K562 (cell line): Measurements from ENCODE around the gene GARNL3. TPM values are rescaled to one million over a fixed set of nuclear protein-coding genes. Genes with fewer than 3 reads are reported as not detected.
A peak's percentile ranks its signal among the peaks of the same experiment; 100 is the strongest.

Experiments used
- FOXK2 ChIP-seq, 2 experiments: fragments of 450-650 bp; IDR thresholded peaks in 1 of 2; conservative IDR thresholded peaks in 1 of 2; 2 replicates each; pipeline ENCODE4 v1.6.1; 2016; ENCODE audit warnings: low read depth in 2 of 2, mild to moderate bottlenecking in 1 of 2
- MITF ChIP-seq: IDR thresholded peaks from 2 replicates; pipeline ENCODE4 v1.6.1; 2014; ENCODE audit warnings: antibody characterized with exemption
- MTA3 ChIP-seq: fragments of 450-650 bp; formaldehyde crosslinking; IDR thresholded peaks from 2 replicates; pipeline ENCODE4 v1.6.1; 2017; ENCODE audit warnings: mild to moderate bottlenecking, borderline replicate concordance
- PML ChIP-seq: IDR thresholded peaks from 2 replicates; pipeline ENCODE4 v1.6.1; 2012; ENCODE audit warnings: low read length, inconsistent platforms
- POLR2AphosphoS5 ChIP-seq: IDR thresholded peaks from 2 replicates; pipeline ENCODE4 v1.6.1; 2011; ENCODE audit warnings: mild to moderate bottlenecking, low read depth, low read length, moderate library complexity; ENCODE audit not compliant: control insufficient read depth, insufficient read depth
- POLR2B ChIP-seq: fragments of 450-650 bp; IDR thresholded peaks from 2 replicates; pipeline ENCODE4 v1.6.1; 2018; ENCODE audit warnings: low read depth; ENCODE audit not compliant: partially characterized antibody
- PRDM10 ChIP-seq: fragments of 450-650 bp; IDR thresholded peaks from 2 replicates; pipeline ENCODE4 v1.6.1; 2018; ENCODE audit not compliant: partially characterized antibody
- SETDB1 ChIP-seq: IDR thresholded peaks from one replicate; pipeline ENCODE4 v1.6.1; 2012; ENCODE audit warnings: low read length, control low read depth, inconsistent platforms
- TBP ChIP-seq: optimal IDR thresholded peaks from 2 replicates; pipeline ENCODE3; 2011; ENCODE audit warnings: low read depth, low read length, improper control_type of control experiment
- YY1 ChIP-seq, 3 experiments: IDR thresholded peaks; 2 replicates each; pipeline ENCODE4 v1.6.1; 2011; ENCODE audit warnings: low read length in 2 of 3, mild to moderate bottlenecking in 2 of 3, moderate library complexity in 2 of 3, borderline replicate concordance in 1 of 3, control low read depth in 1 of 3, low read depth in 1 of 3; ENCODE audit not compliant: insufficient read depth in 3 of 3, insufficient replicate concordance in 2 of 3, control insufficient read depth in 1 of 3, insufficient read length in 1 of 3; ENCODE audit errors: extremely low read depth in 1 of 3
- ZNF407 ChIP-seq: fragments of 450-650 bp; IDR thresholded peaks from 2 replicates; pipeline ENCODE4 v1.6.1; 2016; ENCODE audit warnings: low read depth
- polyA plus RNA-seq, 8 experiments: library from polyadenylated mRNA; depleted of rRNA in 4 of 8; stranded (reverse) in 5 of 8; unstranded in 3 of 8; fragments of >200 nt; fragmentation: Nextera tagmentation in 2 of 8; fragmentation: Illumina TruSeq in 1 of 8; extraction: Ambion mirVana in 2 of 8; extraction: Trizol in 1 of 8; gene quantifications; 2 replicates each; pipeline versions ENCODE4 v1.2.1 to v1.2.3, GENCODE V29; 2011 to 2014; ENCODE audit warnings: inconsistent platforms in 1 of 8, missing spikeins in 1 of 8
- total RNA-seq, 7 experiments: library from RNA; depleted of rRNA in 6 of 7; stranded (reverse); fragments of >200 nt in 6 of 7; fragmentation: Illumina TruSeq in 2 of 7; extraction: Trizol in 2 of 7; gene quantifications; 2 replicates each; pipeline versions ENCODE4 v1.2.1 to v1.2.3, GENCODE V29; 2011 to 2021; ENCODE audit warnings: low replicate concordance in 1 of 7

GARNL3 gene
- total and polyA plus RNA-seq, 9 of the 15 experiments (the other 6 are each of a cell fraction or from before 2014, with no cell fraction given), result 0.35 to 2.7 (median 1.6) TPM

GRCh38 chr9:127244609-127245601 lies 19.7 kb upstream of the GARNL3 start (continued):
- TF ChIP-seq FOXK2 (conservative IDR thresholded peaks at IDR 0.05 in 1 of 2, IDR thresholded peaks at IDR 0.05 in 1 of 2; ENCODE audit: low read depth in 2 of 2) (0 out of 4 replicates have a peak, but pooled peaks of 1 of the 2 experiments have one; percentile 35), SETDB1 (no peak), PRDM10 (peak; percentile 98), YY1 (IDR thresholded peaks at IDR 0.05; ENCODE audit: borderline replicate concordance in 1 of 3, control insufficient read depth in 1 of 3, extremely low read depth in 1 of 3, insufficient read depth in 3 of 3, insufficient read length in 1 of 3, insufficient replicate concordance in 2 of 3, low read depth in 1 of 3, low read length in 2 of 3) (peak in 1 of 3 experiments; percentile 21), PML (0 out of 2 replicates have a peak, but pooled peaks have one; percentile 27), TBP (peak; percentile 81), MITF (no peak), ZNF407 (no peak), POLR2B (peak; percentile 79), POLR2AphosphoS5 (peak; percentile 70), MTA3 (peak; percentile 56; the same call in 1 of the 2 replicates)
